MM.1S (cell line): ENCODE measurements around the gene RHBDL1.

ENCODE experiments used
- DNase-seq: peaks from one replicate; pipeline ENCODE4 v3.0.0-alpha.2; 2015
- H2AFZ ChIP-seq: fragments of 300-600 bp; sonication (generic); 2 replicates; pipeline ENCODE4 v1.6.0; 2016; ENCODE audit warnings: antibody characterized with exemption, low read length
- H3F3A ChIP-seq: fragments of 300-600 bp; sonication (generic); 2 replicates; pipeline ENCODE4 v1.6.1; 2016; ENCODE audit warnings: mild to moderate bottlenecking, antibody characterized with exemption, low read length, moderate library complexity, mixed read lengths; ENCODE audit not compliant: insufficient read depth
- H3K27ac ChIP-seq: fragments of 300-600 bp; sonication (generic); 2 replicates; pipeline ENCODE4 v1.5.1; 2016; ENCODE audit warnings: mild to moderate bottlenecking, low read length
- H3K27me3 ChIP-seq: fragments of 300-600 bp; sonication (generic); replicated peaks from 2 replicates; pipeline ENCODE4 v1.6.0; 2016; ENCODE audit warnings: low read length; ENCODE audit not compliant: insufficient read depth
- H3K36me3 ChIP-seq: fragments of 300-600 bp; sonication (generic); replicated peaks from 2 replicates; pipeline ENCODE4 v1.6.1; 2016; ENCODE audit warnings: mild to moderate bottlenecking, low read length, mixed read lengths; ENCODE audit not compliant: insufficient read depth
- H3K4me1 ChIP-seq: fragments of 300-600 bp; sonication (generic); 2 replicates; pipeline ENCODE4 v1.6.1; 2016; ENCODE audit warnings: low read length, mixed read lengths
- H3K4me2 ChIP-seq: fragments of 300-600 bp; sonication (generic); 2 replicates; pipeline ENCODE4 v1.6.0; 2016; ENCODE audit warnings: low read depth, low read length
- H3K4me3 ChIP-seq: fragments of 300-600 bp; sonication (generic); 2 replicates; pipeline ENCODE4 v1.5.1; 2016; ENCODE audit warnings: low read length, mixed read lengths
- H3K79me2 ChIP-seq: fragments of 300-600 bp; sonication (generic); 2 replicates; pipeline ENCODE4 v1.6.1; 2016; ENCODE audit warnings: mixed run types, low read length, mixed read lengths
- H3K9ac ChIP-seq: fragments of 300-600 bp; sonication (generic); 2 replicates; pipeline ENCODE4 v1.6.1; 2016; ENCODE audit warnings: low read length, mixed read lengths
- H3K9me2 ChIP-seq: fragments of 300-600 bp; sonication (generic); replicated peaks from 2 replicates; pipeline ENCODE4 v1.6.1; 2016; ENCODE audit warnings: mild to moderate bottlenecking, low read length, mixed read lengths; ENCODE audit not compliant: insufficient read depth
- H3K9me3 ChIP-seq: fragments of 300-600 bp; sonication (generic); replicated peaks from 2 replicates; pipeline ENCODE4 v1.6.1; 2016; ENCODE audit warnings: mild to moderate bottlenecking, low read length, mixed read lengths; ENCODE audit not compliant: insufficient read depth
- H4K20me1 ChIP-seq: fragments of 300-600 bp; sonication (generic); 2 replicates; pipeline ENCODE4 v1.6.1; 2016; ENCODE audit warnings: mild to moderate bottlenecking, low read length, moderate library complexity, mixed read lengths; ENCODE audit not compliant: insufficient read depth
- CTCF ChIP-seq: fragments of 300-600 bp; sonication (generic); IDR thresholded peaks from 2 replicates; pipeline ENCODE4 v1.5.1; 2016; ENCODE audit warnings: antibody characterized with exemption, low read length, mixed read lengths
- EZH2 ChIP-seq: fragments of 300-600 bp; sonication (generic); optimal IDR thresholded peaks from 2 replicates; pipeline ENCODE3; 2017; ENCODE audit warnings: low read depth, mild to moderate bottlenecking, antibody characterized with exemption, low read length, mixed read lengths
- EZH2phosphoT487 ChIP-seq: fragments of 300-600 bp; sonication (generic); IDR thresholded peaks from 2 replicates; pipeline ENCODE4 v1.6.1; 2018; ENCODE audit warnings: antibody characterized with exemption, low read length

The RHBDL1 gene

GRCh38 chr16:631808-632358 is 43.6 kb upstream of the RHBDL1 start:
- Histone ChIP-seq H3K27me3 (no peaks in the 10 kb centered on the region), H3K27ac (no peak overlapping the region), H3K9ac (no peak overlapping the region), H3K9me2 (no peaks in the 10 kb centered on the region), H3K79me2 (peaks cover 16% of the 10 kb centered on the region), H3K4me1 (0 out of 2 replicates have a peak, but pooled peaks cover 3% of the 10 kb centered on the region), H3K36me3 (no peaks in the 10 kb centered on the region), H2AFZ (no peak overlapping the region), H3K9me3 (no peaks in the 10 kb centered on the region), H3K4me3 (no peak overlapping the region), H3K4me2 (no peak overlapping the region), H3F3A (peaks cover 3% of the 10 kb centered on the region; the same call in 1 of the 2 replicates), H4K20me1 (no peaks in the 10 kb centered on the region)
- TF ChIP-seq CTCF (no peak), EZH2phosphoT487 (no peak), EZH2 (no peak)
- no peak for DNase-seq

DNA sequence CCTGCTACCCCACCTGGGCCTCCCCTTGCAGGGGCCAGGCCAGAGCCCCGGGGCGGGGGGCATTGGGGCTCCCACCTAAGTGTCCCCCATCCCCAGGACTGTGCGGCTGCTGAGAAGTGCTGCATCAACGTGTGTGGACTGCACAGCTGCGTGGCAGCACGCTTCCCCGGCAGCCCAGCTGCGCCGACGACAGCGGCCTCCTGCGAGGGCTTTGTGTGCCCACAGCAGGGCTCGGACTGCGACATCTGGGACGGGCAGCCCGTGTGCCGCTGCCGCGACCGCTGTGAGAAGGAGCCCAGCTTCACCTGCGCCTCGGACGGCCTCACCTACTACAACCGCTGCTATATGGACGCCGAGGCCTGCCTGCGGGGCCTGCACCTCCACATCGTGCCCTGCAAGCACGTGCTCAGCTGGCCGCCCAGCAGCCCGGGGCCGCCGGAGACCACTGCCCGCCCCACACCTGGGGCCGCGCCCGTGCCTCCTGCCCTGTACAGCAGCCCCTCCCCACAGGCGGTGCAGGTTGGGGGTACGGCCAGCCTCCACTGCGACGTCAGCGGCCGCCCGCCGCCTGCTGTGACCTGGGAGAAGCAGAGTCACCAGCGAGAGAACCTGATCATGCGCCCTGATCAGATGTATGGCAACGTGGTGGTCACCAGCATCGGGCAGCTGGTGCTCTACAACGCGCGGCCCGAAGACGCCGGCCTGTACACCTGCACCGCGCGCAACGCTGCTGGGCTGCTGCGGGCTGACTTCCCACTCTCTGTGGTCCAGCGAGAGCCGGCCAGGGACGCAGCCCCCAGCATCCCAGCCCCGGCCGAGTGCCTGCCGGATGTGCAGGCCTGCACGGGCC is 42.8 kb upstream of the RHBDL1 start:
- Histone ChIP-seq H3K9ac (no peak overlapping the region), H3F3A (peaks cover 3% of the 10 kb centered on the region; the same call in 1 of the 2 replicates), H3K36me3 (no peaks in the 10 kb centered on the region), H3K4me1 (0 out of 2 replicates have a peak, but pooled peaks cover 3% of the 10 kb centered on the region), H3K4me2 (no peak overlapping the region), H4K20me1 (no peaks in the 10 kb centered on the region), H3K79me2 (peaks cover 16% of the 10 kb centered on the region), H3K9me3 (no peaks in the 10 kb centered on the region), H3K4me3 (no peak overlapping the region), H2AFZ (no peak overlapping the region), H3K9me2 (no peaks in the 10 kb centered on the region), H3K27me3 (no peaks in the 10 kb centered on the region), H3K27ac (no peak overlapping the region)
- no peak for DNase-seq
- TF ChIP-seq CTCF (no peak), EZH2 (no peak), EZH2phosphoT487 (no peak)

GRCh38 chr16:633336-634050 is 42.0 kb upstream of the RHBDL1 start:
- Histone ChIP-seq H3K9ac (no peak overlapping the region), H3K36me3 (no peaks in the 10 kb centered on the region), H3K9me2 (no peaks in the 10 kb centered on the region), H3K27me3 (no peaks in the 10 kb centered on the region), H2AFZ (no peak overlapping the region), H3K4me3 (no peak overlapping the region), H3F3A (peaks cover 3% of the 10 kb centered on the region; the same call in 1 of the 2 replicates), H3K4me1 (0 out of 2 replicates have a peak, but pooled peaks cover 3% of the 10 kb centered on the region), H3K79me2 (peaks cover 16% of the 10 kb centered on the region), H3K27ac (no peak overlapping the region), H3K9me3 (no peaks in the 10 kb centered on the region), H4K20me1 (no peaks in the 10 kb centered on the region), H3K4me2 (no peak overlapping the region)
- no peak for TF ChIP-seq EZH2phosphoT487
- no peak for TF ChIP-seq EZH2
- TF ChIP-seq CTCF, result no peak
- DNase-seq, result no peak
